DND-41 (cell line): ENCODE data around the gene CELSR1.

Experiments used
- ATAC-seq: fragments of 200-7000 bp; cut with Tn5 transposase; 3 replicates; pipeline ENCODE4 v1.9.1; 2021; ENCODE audit warnings: low read depth; ENCODE audit not compliant: insufficient read depth
- DNase-seq: peaks from one replicate; pipeline ENCODE4 v3.0.0-alpha.2; 2020
- H2AFZ ChIP-seq: 2 replicates; pipeline ENCODE4 v1.6.0; 2012; ENCODE audit warnings: low read depth, low read length
- H3K27ac ChIP-seq: 2 replicates; pipeline ENCODE4 v1.5.1; 2012; ENCODE audit warnings: low read length, inconsistent platforms
- H3K27me3 ChIP-seq: fragments of 200-600 bp; sonication (generic); 2 replicates; pipeline ENCODE4 v1.6.0; 2012; ENCODE audit warnings: low read length, mild to moderate bottlenecking, inconsistent platforms; ENCODE audit not compliant: insufficient read depth, poor library complexity
- H3K36me3 ChIP-seq: 2 replicates; pipeline ENCODE4 v1.5.1; 2012; ENCODE audit warnings: low read length, inconsistent platforms; ENCODE audit not compliant: insufficient read depth
- H3K4me1 ChIP-seq: 2 replicates; pipeline ENCODE4 v1.5.1; 2012; ENCODE audit warnings: mild to moderate bottlenecking, low read length; ENCODE audit not compliant: insufficient read depth
- H3K4me2 ChIP-seq: 2 replicates; pipeline ENCODE4 v1.6.0; 2012; ENCODE audit warnings: mild to moderate bottlenecking, moderate library complexity, low read length, inconsistent platforms; ENCODE audit not compliant: insufficient read depth
- H3K4me3 ChIP-seq, 2 experiments: fragments of 200-600 bp in 1 of 2; shearing (Covaris generic) in 1 of 2; 2 replicates each; pipeline ENCODE4 v1.5.1; 2012 to 2016; ENCODE audit warnings: inconsistent platforms in 2 of 2, low read length in 2 of 2, mild to moderate bottlenecking in 2 of 2, low read depth in 1 of 2, moderate library complexity in 1 of 2
- H3K79me2 ChIP-seq: 2 replicates; pipeline ENCODE4 v1.6.0; 2012; ENCODE audit warnings: low read length, inconsistent platforms; ENCODE audit not compliant: insufficient read depth
- H3K9ac ChIP-seq: 2 replicates; pipeline ENCODE4 v1.6.0; 2012; ENCODE audit warnings: low read depth, mild to moderate bottlenecking, inconsistent platforms, low read length, moderate library complexity
- H3K9me3 ChIP-seq: 2 replicates; pipeline ENCODE4 v1.5.1; 2012; ENCODE audit warnings: low read length, moderate library complexity, mild to moderate bottlenecking, inconsistent platforms; ENCODE audit not compliant: insufficient read depth, severe bottlenecking
- H4K20me1 ChIP-seq: 2 replicates; pipeline ENCODE4 v1.6.0; 2012; ENCODE audit warnings: low read length; ENCODE audit not compliant: insufficient read depth
- CTCF ChIP-seq: IDR thresholded peaks from 2 replicates; pipeline ENCODE4 v1.5.1; 2012; ENCODE audit warnings: borderline replicate concordance, low read length, moderate library complexity, mild to moderate bottlenecking; ENCODE audit not compliant: poor library complexity, severe bottlenecking; ENCODE audit errors: extremely low read depth
- EZH2 ChIP-seq: IDR thresholded peaks from 3 replicates; pipeline ENCODE4 v1.6.1; 2012; ENCODE audit warnings: borderline replicate concordance, low read depth, mild to moderate bottlenecking, moderate library complexity, low read length, inconsistent platforms; ENCODE audit not compliant: severe bottlenecking

The CELSR1 gene

GRCh38 chr22:46437671-46438440, 99.6 kb downstream of the CELSR1 start:
- no peaks in the 10 kb centered on the region for H3K79me2 ChIP-seq
- no peak overlapping the region for H2AFZ ChIP-seq
- no peaks in the 10 kb centered on the region for H3K4me1 ChIP-seq
- no peaks in the 10 kb centered on the region for H3K36me3 ChIP-seq
- TF ChIP-seq EZH2 = no peak
- TF ChIP-seq CTCF = no peak
- H3K9ac ChIP-seq = no peak overlapping the region
- H3K4me2 ChIP-seq = no peak overlapping the region
- DNase-seq (no peak), ATAC-seq (no peak)
- H3K9me3 ChIP-seq = no peaks in the 10 kb centered on the region
- no peak overlapping the region for H3K27ac ChIP-seq
- H4K20me1 ChIP-seq = no peaks in the 10 kb centered on the region
- H3K4me3 ChIP-seq = no peak overlapping the region
- no peaks in the 10 kb centered on the region for H3K27me3 ChIP-seq

- no peak for ATAC-seq
- H3K4me2 ChIP-seq = no peak overlapping the region
- no peak overlapping the region for H3K27ac ChIP-seq
- H3K9ac ChIP-seq = no peak overlapping the region
- no peak for DNase-seq
- TF ChIP-seq EZH2 = no peak
- no peak for TF ChIP-seq CTCF
- H3K9me3 ChIP-seq = no peaks in the 10 kb centered on the region
- no peaks in the 10 kb centered on the region for H4K20me1 ChIP-seq
- no peak overlapping the region for H2AFZ ChIP-seq
- H3K27me3 ChIP-seq = no peaks in the 10 kb centered on the region
- H3K36me3 ChIP-seq = no peaks in the 10 kb centered on the region
- no peak overlapping the region for H3K4me3 ChIP-seq
- peaks cover 8% of the 10 kb centered on the region for H3K4me1 ChIP-seq
- H3K79me2 ChIP-seq = no peaks in the 10 kb centered on the region
These were observed 100.7 kb downstream of the CELSR1 start for GRCh38 chr22:46436595-46437175.

GRCh38 chr22:46433318-46433717, 104.1 kb downstream of the CELSR1 start:
- no peaks in the 10 kb centered on the region; the same call in 1 of the 2 replicates for H4K20me1 ChIP-seq
- H3K4me3 ChIP-seq = no peak overlapping the region
- peaks cover 8% of the 10 kb centered on the region for H3K4me1 ChIP-seq
- H3K9ac ChIP-seq = no peak overlapping the region
- no peaks in the 10 kb centered on the region for H3K27me3 ChIP-seq
- H2AFZ ChIP-seq = no peak overlapping the region
- no peaks in the 10 kb centered on the region for H3K36me3 ChIP-seq
- no peak overlapping the region for H3K27ac ChIP-seq
- no peaks in the 10 kb centered on the region for H3K79me2 ChIP-seq
- DNase-seq (no peak), ATAC-seq (no peak)
- no peaks in the 10 kb centered on the region for H3K9me3 ChIP-seq
- no peak overlapping the region for H3K4me2 ChIP-seq
- no peak for TF ChIP-seq CTCF
- no peak for TF ChIP-seq EZH2
